RWPE1 (cell line): ENCODE data around the gene MAGI1.

Experiments used
- CTCF ChIA-PET: fragments of 350-600 bp; sonication (Branson Sonifier 250); formaldehyde crosslinking; extraction: SDS; loops from one replicate; lab custom pipeline; 2021; lab: Yijun Ruan, JAX
- POLR2A ChIA-PET: fragments of 400-600 bp; formaldehyde crosslinking; extraction: SDS; loops from one replicate; lab custom pipeline; 2020; ENCODE audit warnings: antibody characterized with exemption; ENCODE audit not compliant: low non-redundant PET; lab: Yijun Ruan, JAX
- DNase-seq: peaks from one replicate; pipeline ENCODE4 v3.0.0; 2012; ENCODE audit warnings: low spot score
- H3K27ac ChIP-seq: fragments of 450-650 bp; 2 replicates; pipeline ENCODE4 v1.5.1; 2017
- TF ChIP-seq, protein P1 (sequence below): fragments of 450-650 bp; conservative IDR thresholded peaks from 2 replicates; pipeline ENCODE4 v1.5.1; 2017; ENCODE audit warnings: low read depth, mild to moderate bottlenecking

Gene MAGI1

DNA sequence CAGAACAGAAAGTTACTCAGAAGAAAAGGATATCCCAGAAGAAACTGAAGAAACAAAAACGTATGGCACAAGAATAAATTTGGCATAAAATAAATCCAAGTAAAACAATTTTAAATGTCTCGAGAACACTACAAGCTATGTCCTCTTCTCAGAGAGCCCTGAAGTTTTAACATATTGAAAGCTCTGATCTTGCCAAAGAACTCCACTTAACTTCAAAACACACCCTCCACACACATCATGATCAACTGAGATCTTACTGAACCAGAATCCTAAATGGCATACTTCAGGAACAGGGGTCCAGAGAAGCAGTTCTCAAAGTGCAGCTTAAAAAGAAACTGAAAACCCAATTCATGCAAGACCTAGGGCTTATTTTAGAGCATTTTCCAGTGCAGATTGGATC lies 194.3 kb downstream of the MAGI1 start:
- H3K27ac ChIP-seq: no peak overlapping the region
- no peak for DNase-seq
- ChIA-PET CTCF (interaction anchor here (0.6 kb wide), 1 partner anchor 9 kb away, joined by 5 read pairs; no protein-coding TSS in a partner anchor), POLR2A (no interaction called here)
- TF ChIP-seq, protein P1, sequence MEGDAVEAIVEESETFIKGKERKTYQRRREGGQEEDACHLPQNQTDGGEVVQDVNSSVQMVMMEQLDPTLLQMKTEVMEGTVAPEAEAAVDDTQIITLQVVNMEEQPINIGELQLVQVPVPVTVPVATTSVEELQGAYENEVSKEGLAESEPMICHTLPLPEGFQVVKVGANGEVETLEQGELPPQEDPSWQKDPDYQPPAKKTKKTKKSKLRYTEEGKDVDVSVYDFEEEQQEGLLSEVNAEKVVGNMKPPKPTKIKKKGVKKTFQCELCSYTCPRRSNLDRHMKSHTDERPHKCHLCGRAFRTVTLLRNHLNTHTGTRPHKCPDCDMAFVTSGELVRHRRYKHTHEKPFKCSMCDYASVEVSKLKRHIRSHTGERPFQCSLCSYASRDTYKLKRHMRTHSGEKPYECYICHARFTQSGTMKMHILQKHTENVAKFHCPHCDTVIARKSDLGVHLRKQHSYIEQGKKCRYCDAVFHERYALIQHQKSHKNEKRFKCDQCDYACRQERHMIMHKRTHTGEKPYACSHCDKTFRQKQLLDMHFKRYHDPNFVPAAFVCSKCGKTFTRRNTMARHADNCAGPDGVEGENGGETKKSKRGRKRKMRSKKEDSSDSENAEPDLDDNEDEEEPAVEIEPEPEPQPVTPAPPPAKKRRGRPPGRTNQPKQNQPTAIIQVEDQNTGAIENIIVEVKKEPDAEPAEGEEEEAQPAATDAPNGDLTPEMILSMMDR: no peak

DNA sequence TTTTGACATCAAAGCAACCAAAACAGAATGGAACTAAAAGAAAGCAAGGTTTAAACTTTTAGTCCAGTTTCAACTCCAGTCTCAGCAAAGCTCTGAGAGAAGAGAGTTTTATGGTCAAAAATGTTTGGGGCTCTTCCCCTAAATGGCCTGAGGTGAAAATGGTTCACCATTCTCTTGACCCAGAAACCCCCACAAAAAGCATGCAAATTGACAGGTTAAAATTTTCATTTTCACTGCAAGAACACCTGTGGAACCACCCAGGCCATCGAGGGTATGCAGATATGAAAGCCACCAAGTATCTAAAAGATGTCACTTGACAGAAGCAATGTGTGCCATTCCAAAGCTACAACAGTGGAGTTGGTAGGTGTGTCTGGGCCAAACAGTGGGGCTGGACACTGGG lies 195.0 kb downstream of the MAGI1 start:
- TF ChIP-seq, protein P1: no peak
- no peak overlapping the region for H3K27ac ChIP-seq
- ChIA-PET CTCF (interaction anchor here (0.6 kb wide), 1 partner anchor 59 kb away, joined by 5 read pairs; no protein-coding TSS in a partner anchor), POLR2A (no interaction called here)
- DNase-seq: no peak

DNA sequence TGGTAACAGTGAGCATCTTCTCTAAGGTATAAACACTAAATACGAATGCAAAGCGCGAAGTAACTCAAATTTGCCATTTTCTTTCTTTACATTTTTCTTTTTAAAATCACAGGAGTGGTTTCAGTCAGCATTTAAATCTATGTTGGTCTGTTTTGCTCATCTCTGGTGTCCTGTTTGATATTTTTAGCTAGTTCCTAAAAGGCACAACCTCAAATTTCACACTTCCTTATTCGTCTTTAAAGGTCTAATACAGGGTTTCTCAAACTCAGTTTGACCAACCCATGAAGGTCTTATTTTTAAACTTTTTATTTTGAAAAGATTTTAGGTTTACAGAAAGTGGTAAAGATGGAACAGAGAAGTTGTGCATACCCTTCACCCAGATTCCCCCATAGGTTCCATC lies 201.1 kb downstream of the MAGI1 start:
- POLR2A ChIA-PET: interaction anchor here (0.5 kb wide), 1 partner anchor 1881 kb away, joined by 6 read pairs; no protein-coding TSS in a partner anchor
- no peak overlapping the region for H3K27ac ChIP-seq
- TF ChIP-seq, protein P1: no peak
- CTCF ChIA-PET: no interaction called here
- DNase-seq: no peak

DNA sequence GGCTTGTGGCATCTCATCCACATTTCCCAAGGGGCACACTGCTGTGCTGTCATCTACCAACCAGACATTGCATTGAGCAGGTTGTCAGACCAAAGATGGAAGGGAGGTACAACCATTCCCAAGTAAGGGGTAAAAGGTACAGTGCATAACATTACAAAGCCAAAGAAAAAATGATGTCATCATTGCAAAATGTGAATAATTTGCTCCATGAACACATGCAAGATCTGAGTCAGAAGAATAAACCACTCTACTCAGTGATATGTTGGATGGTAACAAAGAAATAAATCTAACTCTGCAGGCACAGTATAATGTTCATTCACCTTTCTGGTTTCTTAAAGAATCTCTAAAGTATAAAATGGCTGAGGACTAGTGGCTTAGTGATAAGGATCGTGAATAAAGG lies 202.7 kb downstream of the MAGI1 start:
- ChIA-PET CTCF (no interaction called here), POLR2A (no interaction called here)
- H3K27ac ChIP-seq: no peak overlapping the region
- TF ChIP-seq, protein P1: no peak
- DNase-seq: no peak

DNA sequence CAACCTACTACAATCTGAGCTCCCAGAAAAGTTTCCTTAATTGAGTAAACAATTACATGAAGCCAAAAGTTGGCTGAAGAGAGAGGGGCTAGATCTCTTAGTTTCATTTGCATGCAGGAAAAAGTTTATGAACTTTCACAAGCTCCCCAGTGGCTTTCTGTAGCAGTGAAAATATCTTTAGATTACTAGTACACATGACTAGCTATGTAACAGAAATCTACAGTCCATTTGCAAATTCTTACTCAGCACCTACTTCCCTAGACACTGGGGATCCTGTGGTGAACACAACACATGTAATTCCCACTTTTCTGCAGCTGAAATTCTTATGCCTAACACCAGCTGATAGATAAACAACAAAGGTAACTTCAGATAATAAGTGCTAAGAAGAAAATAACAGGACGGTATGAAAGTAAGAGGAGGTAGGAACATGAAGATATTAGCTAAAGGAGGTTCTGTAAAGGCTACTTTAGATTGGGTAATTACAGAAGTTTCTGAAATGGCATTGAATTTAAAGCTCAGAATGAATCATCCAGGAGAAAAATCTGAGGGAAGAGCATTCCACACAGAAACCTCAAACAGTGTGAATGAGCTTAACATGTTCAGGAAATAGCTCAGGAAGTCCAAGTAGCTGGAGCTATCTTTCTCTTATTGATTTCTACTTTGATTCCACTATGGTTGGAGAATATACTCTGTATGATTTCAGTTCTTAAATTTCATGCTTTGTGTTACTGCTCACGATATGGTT lies 204.8 kb downstream of the MAGI1 start:
- POLR2A ChIA-PET: no interaction called here
- TF ChIP-seq, protein P1: no peak

DNA sequence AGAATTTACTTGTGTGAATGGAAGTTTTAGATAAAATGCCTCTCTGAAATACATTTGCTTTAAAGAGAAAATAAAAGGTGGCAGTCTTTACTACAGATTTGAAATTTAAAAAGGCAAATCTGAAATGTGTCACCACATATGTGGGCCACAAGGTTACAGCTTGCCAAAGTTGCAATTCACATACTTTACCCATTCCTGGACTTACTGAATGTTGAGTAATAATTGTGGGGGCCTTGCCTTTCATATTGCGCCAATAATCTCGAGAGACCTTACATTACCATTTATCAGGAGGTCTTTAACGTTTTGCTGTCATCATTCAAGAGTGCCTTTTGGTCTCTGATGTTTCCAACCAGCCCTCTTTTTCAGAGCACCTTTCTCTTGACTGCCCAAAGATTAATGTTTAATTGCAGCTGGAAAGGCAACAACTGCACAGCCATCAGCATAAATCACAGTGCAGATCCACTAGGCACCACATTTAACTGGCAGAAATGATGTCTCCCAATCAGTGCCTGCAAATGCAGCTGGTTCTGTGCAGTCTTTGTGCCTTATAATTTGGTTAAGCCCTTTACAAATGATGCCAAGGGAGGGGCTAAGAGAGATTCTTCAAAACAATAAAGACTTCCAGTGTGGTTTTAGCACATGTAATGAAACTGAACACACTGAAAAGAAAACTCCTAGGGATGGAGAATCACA lies 206.8 kb downstream of the MAGI1 start:
- ChIA-PET POLR2A (no interaction called here), CTCF (no interaction called here)
- DNase-seq: no peak
- TF ChIP-seq, protein P1: no peak
- H3K27ac ChIP-seq: no peak overlapping the region

More for the DNA sequence above, 204.8 kb downstream of the MAGI1 start:
- CTCF ChIA-PET: no interaction called here
- no peak overlapping the region for H3K27ac ChIP-seq
- no peak for DNase-seq
